Measurements from ENCODE around the gene SNX4.

- TF ChIP-seq CTCF (IDR thresholded peaks at IDR 0.05; ENCODE audit: insufficient read depth, low read length), result no peak
- TF ChIP-seq POLR2AphosphoS5 (IDR thresholded peaks at IDR 0.05; ENCODE audit: low read depth), result no peak
- no peak for TF ChIP-seq REST (IDR thresholded peaks at IDR 0.05; ENCODE audit: insufficient replicate concordance, low read depth)
- no peak for TF ChIP-seq SPI1 (IDR thresholded peaks at IDR 0.05; ENCODE audit: borderline replicate concordance, low read depth)
- TF ChIP-seq GABPA (IDR thresholded peaks at IDR 0.05; ENCODE audit: low read depth), result no peak
Observed at GRCh38 chr3:125406070-125406469, 113.9 kb downstream of the SNX4 start.
